GM12878 (cell line): Measurements from ENCODE around the gene SGSM2. TPM values are rescaled to one million over a fixed set of nuclear protein-coding genes. Genes with fewer than 3 reads are reported as not detected.

Experiments used
- ATAC-seq: fragments of 200-7000 bp; cut with Tn5 transposase; 3 replicates; pipeline ENCODE4 v1.9.1; 2020; ENCODE audit warnings: mild to moderate bottlenecking, moderate library complexity
- BruUV-seq: library from RNA; stranded (reverse); fragments of 400-500 nt; replicated peaks from 2 replicates; lab custom pipeline; 2021; lab: Mats Ljungman, UMichigan
- CTCF ChIA-PET: fragments of 300-600 bp; sonication (Branson Sonifier 250); formaldehyde crosslinking; extraction: SDS; loops from one replicate; lab custom pipeline; 2021; ENCODE audit warnings: inconsistent platforms; lab: Yijun Ruan, JAX
- POLR2A ChIA-PET: fragments of 350-600 bp; formaldehyde crosslinking; extraction: SDS; loops from one replicate; lab custom pipeline; 2021; ENCODE audit warnings: inconsistent platforms; lab: Charles Lee
- RAD21 ChIA-PET: fragments of 300-600 bp; sonication (Branson Sonifier 250); formaldehyde crosslinking; loops from one replicate; lab custom pipeline; 2023; ENCODE audit warnings: antibody characterized with exemption; ENCODE audit not compliant: unreplicated experiment; lab: Charles Lee
- SMC1A ChIA-PET: fragments of 300-600 bp; sonication (Branson Sonifier 250); formaldehyde crosslinking; loops from one replicate; lab custom pipeline; 2023; ENCODE audit not compliant: unreplicated experiment, uncharacterized antibody; lab: Charles Lee
- DNase-seq: peaks from one replicate; pipeline ENCODE4 v3.0.0-alpha.2; 2011; ENCODE audit warnings: low read depth, low spot score
- FAIRE-seq: peaks from 3 replicates; lab custom pipeline; 2011; peaks lifted over from hg19 to GRCh38; lab: Jason Lieb, UNC
- H2AFZ ChIP-seq: 2 replicates; pipeline ENCODE4 v1.6.0; 2011; ENCODE audit warnings: low read depth, low read length, control low read depth; ENCODE audit not compliant: control insufficient read depth
- H3K27ac ChIP-seq: 2 replicates; pipeline ENCODE4 v1.5.1; 2011; ENCODE audit warnings: control low read depth; ENCODE audit not compliant: control insufficient read depth, insufficient read depth
- H3K27me3 ChIP-seq, 2 experiments: replicated peaks in 1 of 2; 2 replicates each; pipeline versions ENCODE4 v1.6.0 to v1.6.1; 2011; ENCODE audit warnings: low read length in 1 of 2; ENCODE audit not compliant: control insufficient read depth in 2 of 2, insufficient read depth in 2 of 2
- H3K36me3 ChIP-seq, 2 experiments: 2 replicates each; pipeline ENCODE4 v1.5.1; 2011; ENCODE audit warnings: low read length in 1 of 2; ENCODE audit not compliant: control insufficient read depth in 2 of 2, insufficient read depth in 2 of 2
- H3K4me1 ChIP-seq: 2 replicates; pipeline ENCODE4 v1.6.1; 2011; ENCODE audit warnings: mild to moderate bottlenecking, low read length, moderate library complexity, mixed read lengths; ENCODE audit not compliant: control insufficient read depth, insufficient read depth
- H3K4me2 ChIP-seq: 2 replicates; pipeline ENCODE4 v1.6.0; 2011; ENCODE audit warnings: control low read depth; ENCODE audit not compliant: control insufficient read depth, insufficient read depth
- H3K4me3 ChIP-seq: fragments of 200-600 bp; sonication (generic); 2 replicates; pipeline ENCODE4 v1.5.1; 2016
- H3K79me2 ChIP-seq: 2 replicates; pipeline ENCODE4 v1.6.0; 2011; ENCODE audit warnings: low read length; ENCODE audit not compliant: control insufficient read depth, insufficient read depth
- H3K9ac ChIP-seq: 2 replicates; pipeline ENCODE4 v1.8.0; 2011; ENCODE audit warnings: low read length, control low read depth, mixed read lengths; ENCODE audit not compliant: control insufficient read depth, insufficient read depth
- H3K9me3 ChIP-seq: replicated peaks from 3 replicates; pipeline ENCODE4 v1.5.1; 2011; ENCODE audit warnings: mild to moderate bottlenecking, low read length; ENCODE audit not compliant: control insufficient read depth, insufficient read depth
- H4K20me1 ChIP-seq: 2 replicates; pipeline ENCODE4 v1.6.0; 2011; ENCODE audit not compliant: control insufficient read depth, insufficient read depth
- ATF3 ChIP-seq: IDR thresholded peaks from 2 replicates; pipeline ENCODE4 v1.6.1; 2011; ENCODE audit warnings: low read depth, mild to moderate bottlenecking, low read length, moderate library complexity, borderline replicate concordance; ENCODE audit errors: extremely low read depth
- BACH1 ChIP-seq: fragments of 450-650 bp; IDR thresholded peaks from 2 replicates; pipeline ENCODE4 v1.6.1; 2017; ENCODE audit warnings: mild to moderate bottlenecking, borderline replicate concordance
- BCL11A ChIP-seq: IDR thresholded peaks from 2 replicates; pipeline ENCODE4 v1.6.1; 2011; ENCODE audit warnings: low read depth, low read length
- DPF2 ChIP-seq: fragments of 450-650 bp; IDR thresholded peaks from 2 replicates; pipeline ENCODE4 v1.6.1; 2017; ENCODE audit warnings: mild to moderate bottlenecking
- FOXM1 ChIP-seq: IDR thresholded peaks from 2 replicates; pipeline ENCODE4 v1.6.1; 2012; ENCODE audit warnings: low read depth, mild to moderate bottlenecking, inconsistent platforms, low read length, moderate library complexity
- GATAD2B ChIP-seq: fragments of 450-650 bp; conservative IDR thresholded peaks from 2 replicates; pipeline ENCODE4 v1.6.1; 2017; ENCODE audit warnings: low read depth, mild to moderate bottlenecking, moderate library complexity
- HSF1 ChIP-seq: fragments of 150-350 bp; IDR thresholded peaks from 2 replicates; pipeline ENCODE4 v1.6.1; 2014; ENCODE audit warnings: mild to moderate bottlenecking, low read depth, low read length
- JUND ChIP-seq: IDR thresholded peaks from 2 replicates; pipeline ENCODE4 v1.6.1; 2012; ENCODE audit warnings: low read depth, mild to moderate bottlenecking, low read length, improper control_type of control experiment, moderate library complexity
- KDM1A ChIP-seq: fragments of 200-600 bp; sonication (generic); IDR thresholded peaks from 2 replicates; pipeline ENCODE4 v1.6.1; 2016; ENCODE audit warnings: borderline replicate concordance
- MEF2B ChIP-seq: fragments of 450-650 bp; IDR thresholded peaks from 2 replicates; pipeline ENCODE4 v1.6.1; 2018; ENCODE audit warnings: mild to moderate bottlenecking, moderate library complexity; ENCODE audit not compliant: partially characterized antibody, poor library complexity, severe bottlenecking
- NBN ChIP-seq: fragments of 450-650 bp; IDR thresholded peaks from 2 replicates; pipeline ENCODE4 v1.6.1; 2016
- POU2F2 ChIP-seq: IDR thresholded peaks from 3 replicates; pipeline ENCODE4 v1.6.1; 2011; ENCODE audit warnings: low read depth, mild to moderate bottlenecking, low read length, borderline replicate concordance
- REST ChIP-seq: IDR thresholded peaks from 2 replicates; pipeline ENCODE4 v1.6.1; 2012; ENCODE audit warnings: mild to moderate bottlenecking, low read depth, low read length
- RUNX3 ChIP-seq: IDR thresholded peaks from 2 replicates; pipeline ENCODE4 v1.6.1; 2012; ENCODE audit warnings: low read length, inconsistent platforms
- SMAD1 ChIP-seq: fragments of 450-650 bp; IDR thresholded peaks from 2 replicates; pipeline ENCODE4 v1.6.1; 2018; ENCODE audit warnings: mild to moderate bottlenecking, low read depth; ENCODE audit not compliant: partially characterized antibody
- SMAD5 ChIP-seq: IDR thresholded peaks from 2 replicates; pipeline ENCODE4 v1.6.1; 2016; ENCODE audit warnings: antibody characterized with exemption, low read depth
- SMC3 ChIP-seq: IDR thresholded peaks from 2 replicates; pipeline ENCODE4 v1.6.1; 2011; ENCODE audit warnings: low read length, improper control_type of control experiment, borderline replicate concordance
- TCF3 ChIP-seq: IDR thresholded peaks from 2 replicates; pipeline ENCODE4 v1.6.1; 2012; ENCODE audit warnings: low read depth, mild to moderate bottlenecking, low read length, borderline replicate concordance; ENCODE audit not compliant: insufficient read depth
- YBX1 ChIP-seq: fragments of 450-650 bp; IDR thresholded peaks from 2 replicates; pipeline ENCODE4 v1.6.1; 2016; ENCODE audit warnings: antibody characterized with exemption
- WGBS: methylation state at CpG from one replicate; pipeline ENCODE4 v1.1.6; 2016; ENCODE audit warnings: low lambda C conversion rate; ENCODE audit not compliant: insufficient replicate concordance, insufficient coverage; ENCODE audit errors: missing lambda C conversion rate; 5-methylcytosine and 5-hydroxymethylcytosine counted together
- in situ Hi-C: fragments of 300-500 bp; cut with MboI; formaldehyde crosslinking; loops from 9 replicates; pipeline ENCODE4 v1.14.3; 2018; ENCODE audit warnings: mixed read lengths
- intact Hi-C: fragments of 100-400 bp; cut with micrococcal nuclease; formaldehyde crosslinking; loops from one replicate; pipeline ENCODE4 v1.14.2; 2022; ENCODE audit not compliant: unreplicated experiment
- polyA plus RNA-seq, 11 experiments: library from polyadenylated mRNA; depleted of rRNA in 4 of 11; unstranded in 6 of 11; stranded (reverse) in 5 of 11; fragments of >200 nt; fragmentation: Nextera tagmentation in 4 of 11; fragmentation: Illumina TruSeq in 1 of 11; extraction: Ambion mirVana in 4 of 11; extraction: Trizol in 1 of 11; gene quantifications; 1 replicate in 1 of 11; 2 replicates in 10 of 11; pipeline versions ENCODE4 v1.2.1 to v1.2.3, GENCODE V29; 2011 to 2016; ENCODE audit warnings: inconsistent platforms in 2 of 11, missing spikeins in 2 of 11, low read depth in 1 of 11
- total RNA-seq, 4 experiments: library from RNA; depleted of rRNA in 3 of 4; stranded (reverse); fragments of >200 nt in 3 of 4; fragmentation: Illumina TruSeq in 1 of 4; extraction: Trizol in 1 of 4; gene quantifications; 2 replicates each; pipeline versions ENCODE4 v1.2.1 to v1.2.3, GENCODE V29; 2013 to 2021

SGSM2 gene
- total and polyA plus RNA-seq, 10 of the 15 experiments (the other 5 are each of a cell fraction or from before 2014, with no cell fraction given) = 0.50 to 50.9 (median 18.5) TPM

GRCh38 chr17:2365132-2365531 is 27.8 kb downstream of the SGSM2 start (continued):
- no peak for TF ChIP-seq MEF2B
- TF ChIP-seq HSF1 = no peak
- TF ChIP-seq YBX1 = no peak
- TF ChIP-seq DPF2 = no peak
- no peak for TF ChIP-seq TCF3
- TF ChIP-seq NBN = no peak

- FAIRE-seq = no peak
- WGBS = 91% methylated on average over 21 of the region's 26 CpGs
- no peak for TF ChIP-seq FOXM1
- TF ChIP-seq BCL11A = no peak
- no peak for TF ChIP-seq ATF3
- TF ChIP-seq SMAD5 = no peak
- no peak for TF ChIP-seq SMAD1
- TF ChIP-seq KDM1A = no peak
- TF ChIP-seq JUND = no peak
- no peak for TF ChIP-seq BACH1
- no peak for TF ChIP-seq GATAD2B
- no peak for TF ChIP-seq POU2F2
- no peak for TF ChIP-seq TCF3
- TF ChIP-seq REST = no peak
- no peak for TF ChIP-seq RUNX3
- no peak for TF ChIP-seq SMC3
Measured at GRCh38 chr17:2366747-2367494, 29.6 kb downstream of the SGSM2 start.

More at GRCh38 chr17:2366747-2367494, 29.6 kb downstream of the SGSM2 start:
- Histone ChIP-seq H2AFZ (no peak overlapping the region), H4K20me1 (no peaks in the 10 kb centered on the region), H3K27me3 (no peaks in the 10 kb centered on the region), H3K9ac (no peak overlapping the region), H3K79me2 (no peaks in the 10 kb centered on the region), H3K4me2 (no peak overlapping the region), H3K36me3 (no peaks in the 10 kb centered on the region; a peak in 2 of 4 replicates), H3K9me3 (no peaks in the 10 kb centered on the region), H3K4me1 (no peaks in the 10 kb centered on the region), H3K4me3 (no peak overlapping the region), H3K27ac (no peak overlapping the region)
- POLR2A ChIA-PET = interaction anchor here (0.5 kb wide), 1 partner anchor 1189 kb away, joined by 3 read pairs; no protein-coding TSS in a partner anchor
- CTCF ChIA-PET = interaction anchor here (1.0 to 1.1 kb wide), 2 partner anchors 17 to 49 kb away, joined by 3 read pairs; no protein-coding TSS in a partner anchor
- intact Hi-C loops (no loop called here), in situ Hi-C loops (no loop called here)
- RAD21 ChIA-PET = interaction anchor here (0.6 kb wide), 1 partner anchor 267 kb away, joined by 3 read pairs; no protein-coding TSS in a partner anchor
- no TSS peak for BruUV-seq
- ATAC-seq (no peak), DNase-seq (no peak)
- SMC1A ChIA-PET = no interaction called here
